Suprapubic skin (tissue), 4 donors: Measurements from ENCODE around the gene C16orf78. TPM values are rescaled to one million over a fixed set of nuclear protein-coding genes. Genes with fewer than 3 reads are reported as not detected.

Source experiments
- DNase-seq, 2 donors: peaks; one replicate each; pipeline ENCODE4 v3.0.0-alpha.2; 2019; ENCODE audit warnings: low spot score in 2 of 2
- H3K27ac ChIP-seq: fragments of 200-600 bp; sonication (generic); one replicate; pipeline ENCODE4 v1.5.1; 2019
- H3K27me3 ChIP-seq: fragments of 200-600 bp; sonication (generic); one replicate; pipeline ENCODE4 v1.5.1; 2019
- H3K36me3 ChIP-seq: fragments of 200-600 bp; sonication (generic); one replicate; pipeline ENCODE4 v1.5.1; 2019
- H3K4me1 ChIP-seq: fragments of 200-600 bp; sonication (generic); one replicate; pipeline ENCODE4 v1.5.1; 2019
- H3K4me3 ChIP-seq: fragments of 200-600 bp; sonication (generic); one replicate; pipeline ENCODE4 v1.5.1; 2019; ENCODE audit warnings: mild to moderate bottlenecking
- H3K9me3 ChIP-seq: fragments of 200-600 bp; sonication (generic); one replicate; pipeline ENCODE4 v1.5.1; 2019
- CTCF ChIP-seq, 2 donors: fragments of 200-600 bp in 1 of 2; fragments of 450-650 bp in 1 of 2; sonication (generic) in 1 of 2; IDR thresholded peaks; one replicate each; pipeline ENCODE4 v1.5.1; 2016 to 2019; ENCODE audit warnings: antibody characterized with exemption in 2 of 2, mild to moderate bottlenecking in 1 of 2, moderate library complexity in 1 of 2
- EP300 ChIP-seq: sonication (generic); formaldehyde crosslinking; IDR thresholded peaks from one replicate; pipeline ENCODE4 v1.6.1; 2017; ENCODE audit warnings: antibody characterized with exemption
- POLR2A ChIP-seq, 2 donors: fragments of 450-650 bp; IDR thresholded peaks; one replicate each; pipeline ENCODE4 v1.6.1; 2017; ENCODE audit warnings: antibody characterized with exemption in 2 of 2, mild to moderate bottlenecking in 2 of 2, moderate library complexity in 2 of 2
- POLR2AphosphoS5 ChIP-seq, 3 donors: sonication (generic); formaldehyde crosslinking; IDR thresholded peaks; one replicate each; pipeline ENCODE4 v1.6.1; 2017; ENCODE audit warnings: antibody characterized with exemption in 3 of 3
- WGBS: methylation state at CpG from one replicate; pipeline ENCODE4 v1.1.5; 2018; 5-methylcytosine and 5-hydroxymethylcytosine counted together
- total RNA-seq, 4 donors: library from RNA; depleted of rRNA; stranded (reverse); fragments of >200 nt; gene quantifications; one replicate each; pipeline ENCODE4 v1.1.0, GENCODE V29; 2016

C16orf78 gene
- total RNA-seq, 4 donors from 2014 or later = not detected

- H3K9me3 ChIP-seq = no peaks in the 10 kb centered on the region
- peak in 1 of 2 donors; percentile 12 for DNase-seq
- peaks cover 47% of the 10 kb centered on the region for H3K27me3 ChIP-seq
- no peak for TF ChIP-seq EP300
- TF ChIP-seq CTCF (IDR thresholded peaks at IDR 0.05) = no peak
- TF ChIP-seq POLR2AphosphoS5 (IDR thresholded peaks at IDR 0.05) = no peak
- TF ChIP-seq POLR2A (IDR thresholded peaks at IDR 0.05) = no peak
- no peak overlapping the region for H3K27ac ChIP-seq
- 30% methylated on average over 4 of the region's 4 CpGs for WGBS
- H3K4me1 ChIP-seq = no peaks in the 10 kb centered on the region
- H3K4me3 ChIP-seq = no peak overlapping the region
- H3K36me3 ChIP-seq = no peaks in the 10 kb centered on the region
Measured at GRCh38 chr16:49345829-49346228, 27.8 kb upstream of the C16orf78 start.

- DNase-seq = peak in 1 of 2 donors; percentile 13
- H3K36me3 ChIP-seq = no peaks in the 10 kb centered on the region
- 54% methylated on average over 2 of the region's 2 CpGs for WGBS
- H3K27ac ChIP-seq = no peak overlapping the region
- no peak overlapping the region for H3K4me3 ChIP-seq
- TF ChIP-seq POLR2A (IDR thresholded peaks at IDR 0.05) (no peak), POLR2AphosphoS5 (IDR thresholded peaks at IDR 0.05) (no peak), CTCF (IDR thresholded peaks at IDR 0.05) (no peak), EP300 (no peak)
- peaks cover 48% of the 10 kb centered on the region for H3K27me3 ChIP-seq
- no peaks in the 10 kb centered on the region for H3K4me1 ChIP-seq
- no peaks in the 10 kb centered on the region for H3K9me3 ChIP-seq
Measured at GRCh38 chr16:49346459-49346858, 27.1 kb upstream of the C16orf78 start.

- peak in 1 of 2 donors; percentile 44 for DNase-seq
- Histone ChIP-seq H3K27me3 (peaks cover 40% of the 10 kb centered on the region), H3K36me3 (no peaks in the 10 kb centered on the region), H3K4me3 (no peak overlapping the region), H3K4me1 (no peaks in the 10 kb centered on the region), H3K27ac (no peak overlapping the region), H3K9me3 (no peaks in the 10 kb centered on the region)
- no peak for TF ChIP-seq POLR2A (IDR thresholded peaks at IDR 0.05)
- TF ChIP-seq CTCF (IDR thresholded peaks at IDR 0.05) = no peak
- no peak for TF ChIP-seq POLR2AphosphoS5 (IDR thresholded peaks at IDR 0.05)
- 71% methylated on average over 1 of the region's 2 CpGs for WGBS
Measured at GRCh38 chr16:49347476-49347875, 26.1 kb upstream of the C16orf78 start.

- Histone ChIP-seq H3K27me3 (peaks cover 39% of the 10 kb centered on the region), H3K27ac (no peak overlapping the region), H3K9me3 (no peaks in the 10 kb centered on the region), H3K4me3 (no peak overlapping the region), H3K4me1 (no peaks in the 10 kb centered on the region), H3K36me3 (no peaks in the 10 kb centered on the region)
- no peak for TF ChIP-seq POLR2AphosphoS5 (IDR thresholded peaks at IDR 0.05)
- TF ChIP-seq CTCF (IDR thresholded peaks at IDR 0.05) = no peak
- no peak for TF ChIP-seq EP300
- TF ChIP-seq POLR2A (IDR thresholded peaks at IDR 0.05) = no peak
- WGBS = 38% methylated on average over 12 of the region's 14 CpGs
- peak in 1 of 2 donors; percentile 41 for DNase-seq
Measured at GRCh38 chr16:49348408-49349176, 25.0 kb upstream of the C16orf78 start.

GRCh38 chr16:49349446-49350168, 24.0 kb upstream of the C16orf78 start:
- 62% methylated on average over 18 of the region's 20 CpGs for WGBS
- Histone ChIP-seq H3K27me3 (peaks cover 39% of the 10 kb centered on the region), H3K27ac (no peak overlapping the region), H3K4me1 (no peaks in the 10 kb centered on the region), H3K9me3 (no peaks in the 10 kb centered on the region), H3K4me3 (no peak overlapping the region), H3K36me3 (no peaks in the 10 kb centered on the region)
- TF ChIP-seq EP300 = no peak
- no peak for TF ChIP-seq POLR2A (IDR thresholded peaks at IDR 0.05)
- no peak for TF ChIP-seq POLR2AphosphoS5 (IDR thresholded peaks at IDR 0.05)
- TF ChIP-seq CTCF (IDR thresholded peaks at IDR 0.05) = no peak
- DNase-seq = peak in 1 of 2 donors; percentile 62
